Measurements from ENCODE around the gene SEPTIN8. TPM values are rescaled to one million over a fixed set of nuclear protein-coding genes. Genes with fewer than 3 reads are reported as not detected.

SEPTIN8 gene
- total and polyA plus RNA-seq, 10 of the 15 experiments (the other 5 are each of a cell fraction or from before 2014, with no cell fraction given) = 6.1 to 96.1 (median 29.4) TPM

DNA sequence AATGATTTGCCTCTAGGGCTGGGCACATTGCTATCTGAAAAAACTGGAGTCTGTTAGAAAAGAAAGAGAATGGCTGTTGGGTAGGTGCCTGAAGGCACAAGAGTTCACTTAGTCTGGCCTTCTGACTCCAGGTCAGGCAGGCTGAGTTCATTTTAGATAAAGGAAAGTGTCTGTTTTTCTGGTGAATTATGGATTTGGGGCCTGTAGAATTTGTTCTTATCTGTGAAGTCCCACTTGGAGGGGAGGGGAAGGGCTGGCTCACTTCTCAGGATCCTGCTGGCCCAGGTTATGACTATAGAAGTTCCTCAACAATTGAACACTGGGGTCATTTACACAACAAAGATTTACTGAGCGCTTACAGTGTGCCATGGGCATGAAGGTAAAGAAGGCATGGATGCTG lies 11.5 kb upstream of the SEPTIN8 start (continued):
- TF ChIP-seq CEBPZ (IDR thresholded peaks at IDR 0.05; ENCODE audit: low read depth, low read length) (no peak), MEF2A (IDR thresholded peaks at IDR 0.05; ENCODE audit: insufficient read depth, low read depth, low read length) (no peak), SKIL (IDR thresholded peaks at IDR 0.05; ENCODE audit: low read depth, poor library complexity, severe bottlenecking) (no peak), GABPA (IDR thresholded peaks at IDR 0.05; ENCODE audit: low read depth) (no peak), STAT1 (conservative IDR thresholded peaks at IDR 0.05) (no peak), EZH2 (IDR thresholded peaks at IDR 0.05; ENCODE audit: borderline replicate concordance, control insufficient read depth, low read depth, low read length) (no peak), SREBF1 (IDR thresholded peaks at IDR 0.05; ENCODE audit: low read length) (no peak), USF1 (IDR thresholded peaks at IDR 0.05; ENCODE audit: borderline replicate concordance, extremely low read length, insufficient read depth, low read depth, low read length) (no peak), SRF (IDR thresholded peaks at IDR 0.05; ENCODE audit: low read depth in 2 of 2, low read length in 2 of 2) (no peak), MTA3 (IDR thresholded peaks at IDR 0.05; ENCODE audit: borderline replicate concordance, low read length) (no peak)

Data from GM12878 (cell line).